Activated CD8-positive, alpha-beta memory T cell treated with anti-CD3 and anti-CD28 coated beads for 24 hours (primary cell): Measurements from ENCODE around the gene CLDN7.

Experiments used
- DNase-seq: peaks from one replicate; pipeline ENCODE4 v3.0.0-alpha.2; 2020

Gene CLDN7

DNA sequence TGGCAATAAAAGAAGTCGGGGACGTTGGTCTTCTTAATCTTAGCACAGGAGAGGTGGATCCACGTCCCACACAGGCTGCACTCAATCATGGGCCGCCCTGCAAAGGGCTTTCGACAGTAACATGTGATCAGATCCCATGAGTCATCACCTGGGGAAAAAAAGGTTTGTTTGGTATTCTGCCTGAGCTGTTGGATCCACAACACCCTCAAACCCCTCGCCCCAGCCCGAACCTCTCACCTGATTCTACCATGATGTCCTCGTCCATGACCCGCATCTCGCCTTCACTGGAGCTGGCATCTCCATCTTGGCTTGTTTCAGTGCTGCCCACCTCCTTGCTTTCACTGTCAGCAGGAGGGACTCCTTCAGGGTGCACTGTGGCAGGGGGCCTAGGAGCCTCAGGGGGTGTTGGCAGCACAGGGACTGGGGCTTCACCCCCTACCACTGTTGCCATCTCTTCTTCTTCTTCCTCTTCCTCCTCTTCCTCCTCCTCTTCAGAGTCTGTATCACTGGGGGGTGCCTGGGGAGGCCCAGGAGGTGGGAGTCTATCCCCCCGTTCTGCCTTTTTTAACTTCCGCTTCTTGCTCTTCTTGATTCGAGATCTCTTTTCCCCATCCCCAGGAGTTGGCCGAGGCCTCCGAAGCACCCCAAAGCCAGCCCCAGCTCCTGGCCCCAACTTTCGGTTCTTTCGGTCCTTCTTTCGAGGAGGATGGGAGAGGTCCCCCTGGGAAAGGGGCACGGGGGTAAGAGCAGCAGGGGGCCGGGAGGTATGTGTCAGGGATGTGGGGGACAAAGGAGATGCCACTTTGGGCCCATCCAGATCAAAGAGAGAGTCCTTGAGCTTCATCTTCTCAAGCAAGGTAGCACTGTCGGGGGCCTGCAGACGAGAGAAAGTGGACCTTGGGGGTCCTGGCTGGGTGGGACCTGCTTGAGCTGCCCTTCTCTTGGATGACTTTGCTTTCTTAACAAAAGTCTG, 26.3 kb downstream of the CLDN7 start:
- no peak for DNase-seq

DNA sequence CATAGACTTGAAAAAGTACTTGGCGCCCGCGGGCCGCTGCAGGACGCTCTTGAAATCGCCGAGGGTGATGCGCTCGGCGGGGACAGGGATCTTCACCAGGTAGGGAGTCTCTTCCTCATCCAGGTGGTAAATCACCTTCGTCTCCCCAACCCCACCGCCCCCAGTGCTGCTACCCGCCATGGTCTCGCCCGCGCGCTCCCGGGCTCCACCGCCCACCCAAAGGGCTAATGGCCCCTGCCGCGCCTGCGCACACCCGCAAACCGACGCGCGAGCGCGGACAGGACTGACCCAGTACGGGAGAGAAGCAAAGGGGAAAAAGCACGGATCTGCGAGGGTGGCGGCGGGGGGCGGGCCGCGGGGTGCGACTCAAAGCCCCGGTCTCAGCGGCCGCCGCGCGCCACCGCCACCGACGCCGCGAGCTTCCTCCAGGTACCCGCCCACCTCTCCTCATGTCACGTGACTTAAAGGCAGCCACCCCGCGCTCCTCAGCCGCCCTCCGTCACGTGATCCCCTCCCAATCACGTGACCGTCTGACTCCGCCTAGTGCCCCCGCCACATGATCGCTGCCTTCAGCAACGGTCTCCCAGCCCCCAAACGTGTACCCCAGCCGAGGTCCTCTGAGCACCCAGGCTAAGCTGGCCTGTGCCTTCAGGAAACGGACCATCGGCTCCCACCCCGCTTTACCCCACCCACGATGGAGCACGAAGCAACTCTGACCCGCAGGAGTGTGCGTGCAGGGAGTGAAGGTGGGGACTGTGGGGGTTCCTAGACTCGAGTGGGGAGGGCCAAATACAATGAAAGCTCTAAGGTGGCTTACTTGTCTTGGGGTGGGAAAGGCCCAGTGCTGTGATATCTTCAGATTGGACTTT, 28.0 kb downstream of the CLDN7 start, which contains the start of gene DVL2:
TSS of gene DVL2 (minus strand) at position 435 of the 869 bp plus-strand sequence. CDS start at position 180, 255 bp downstream.
- DNase-seq = peak; percentile 97

DNA sequence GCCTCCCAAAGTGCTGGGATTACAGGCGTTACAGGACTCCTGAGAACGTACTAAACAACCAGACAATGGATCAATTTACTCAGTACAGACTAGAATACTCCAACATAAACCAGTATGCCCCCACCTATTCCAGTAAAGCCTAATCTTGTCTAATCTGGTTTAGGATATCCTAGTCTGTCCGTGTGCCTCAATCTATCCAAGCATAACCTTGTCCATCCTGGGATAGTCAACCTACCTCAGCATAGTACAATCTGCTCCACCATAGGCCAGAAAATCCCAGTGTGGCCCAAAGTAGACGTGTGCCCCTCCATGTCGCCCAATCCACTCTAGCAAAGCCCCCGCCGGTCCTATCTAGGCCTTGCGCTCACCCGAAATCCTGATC, 28.6 kb downstream of the CLDN7 start:
- DNase-seq = no peak

DNA sequence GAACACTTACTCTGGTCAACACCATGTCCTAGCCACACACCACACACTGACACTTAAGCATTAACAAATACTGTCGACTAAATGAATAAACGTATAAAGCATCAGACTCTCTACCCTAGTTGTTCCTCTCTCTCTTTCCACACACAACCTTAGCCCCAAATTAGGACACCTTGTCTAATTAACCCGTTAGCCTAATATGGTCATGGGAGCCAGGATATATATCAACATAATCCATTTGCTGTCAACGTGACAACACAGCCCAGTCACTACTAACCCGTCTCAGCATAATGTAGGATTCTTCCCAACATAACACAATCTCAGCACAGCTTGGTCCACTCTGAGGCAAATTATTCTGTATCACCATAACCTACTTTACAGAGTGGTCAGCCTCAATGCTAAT, 30.2 kb downstream of the CLDN7 start:
- DNase-seq = no peak

DNA sequence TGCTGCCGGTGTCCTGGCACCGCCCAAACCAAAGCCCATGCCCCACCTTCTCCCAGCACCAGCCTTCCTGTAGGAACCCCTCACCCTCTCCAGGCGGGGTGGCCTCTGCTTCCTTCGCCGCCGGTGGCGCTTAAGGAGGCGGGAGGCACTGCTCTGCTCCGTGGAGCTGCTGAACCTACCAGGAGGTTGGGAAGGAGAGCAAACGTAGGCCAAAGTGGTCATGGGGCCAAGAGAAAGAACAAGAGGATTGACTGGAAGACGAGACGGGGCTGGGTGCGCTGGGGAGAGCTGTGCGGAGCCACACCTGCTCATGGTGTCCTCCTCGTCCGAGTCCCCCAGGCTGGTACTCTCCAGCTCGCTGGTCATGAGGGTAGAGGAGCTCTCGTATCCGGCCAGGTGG, 32.8 kb downstream of the CLDN7 start:
- DNase-seq = no peak

DNA sequence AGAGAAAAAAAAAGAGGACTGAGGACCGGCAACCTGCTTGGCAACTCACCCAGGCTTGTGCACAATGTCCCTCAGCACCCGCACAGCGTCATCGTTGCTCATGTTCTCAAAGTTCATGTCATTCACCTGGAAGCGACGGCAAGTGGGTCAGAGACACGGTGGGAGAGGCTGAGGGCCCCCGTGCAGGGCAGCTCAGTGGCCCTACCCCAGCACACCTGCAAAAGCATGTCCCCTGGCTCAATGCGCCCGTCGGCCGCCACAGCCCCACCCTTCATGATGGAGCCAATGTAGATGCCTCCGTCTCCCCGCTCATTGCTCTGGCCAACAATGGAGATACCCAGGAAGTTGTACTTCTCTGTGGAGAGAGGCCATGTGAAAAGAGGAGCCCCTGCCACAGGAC, 33.4 kb downstream of the CLDN7 start:
- DNase-seq = no peak

DNA sequence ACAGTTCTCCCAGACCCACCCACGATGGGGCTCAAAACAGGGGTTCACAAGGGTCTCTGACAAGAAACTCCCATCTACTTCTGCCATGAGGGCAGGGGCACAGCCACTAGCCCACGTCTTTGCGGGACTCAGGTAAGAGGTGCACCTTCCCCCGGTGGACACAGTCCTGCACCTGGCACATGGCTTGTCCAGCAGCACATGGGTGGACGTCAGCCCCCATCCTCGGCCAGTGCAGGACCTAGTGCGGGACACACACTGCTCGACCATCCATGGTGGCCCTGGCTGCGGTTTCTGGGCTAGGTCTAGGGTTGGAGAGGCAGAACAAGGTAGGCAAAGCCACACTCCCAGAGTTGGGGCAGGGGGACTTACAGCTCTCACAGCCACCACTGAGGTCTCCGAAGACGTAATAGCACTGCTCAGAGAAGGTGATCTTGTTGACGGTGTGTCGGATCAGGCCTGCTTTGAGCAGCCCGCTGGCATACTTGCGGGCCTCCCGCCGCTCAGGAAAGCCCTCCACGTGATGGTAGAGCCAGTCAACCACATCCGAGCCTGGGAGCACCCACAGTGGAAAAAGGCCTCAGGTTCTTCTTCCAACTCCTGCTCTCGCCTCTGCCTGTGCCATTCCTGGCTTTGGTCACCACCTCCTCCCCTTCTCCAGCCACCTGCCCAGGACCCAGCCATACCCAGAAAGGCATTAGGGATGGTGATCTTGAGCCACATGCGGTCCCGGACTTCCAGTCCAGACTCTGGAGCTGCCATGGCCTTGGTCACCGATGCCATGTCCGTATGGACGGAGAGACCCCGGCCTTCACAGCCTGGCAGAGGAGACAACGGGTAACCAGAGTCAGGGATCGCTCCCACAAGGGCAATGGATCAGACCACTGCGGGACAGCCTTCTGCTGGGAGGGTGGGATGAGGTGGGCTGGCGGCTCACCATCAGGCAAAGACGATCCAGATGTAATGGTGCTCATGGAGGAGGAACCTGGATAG, 35.3 kb downstream of the CLDN7 start:
- DNase-seq = no peak

DNA sequence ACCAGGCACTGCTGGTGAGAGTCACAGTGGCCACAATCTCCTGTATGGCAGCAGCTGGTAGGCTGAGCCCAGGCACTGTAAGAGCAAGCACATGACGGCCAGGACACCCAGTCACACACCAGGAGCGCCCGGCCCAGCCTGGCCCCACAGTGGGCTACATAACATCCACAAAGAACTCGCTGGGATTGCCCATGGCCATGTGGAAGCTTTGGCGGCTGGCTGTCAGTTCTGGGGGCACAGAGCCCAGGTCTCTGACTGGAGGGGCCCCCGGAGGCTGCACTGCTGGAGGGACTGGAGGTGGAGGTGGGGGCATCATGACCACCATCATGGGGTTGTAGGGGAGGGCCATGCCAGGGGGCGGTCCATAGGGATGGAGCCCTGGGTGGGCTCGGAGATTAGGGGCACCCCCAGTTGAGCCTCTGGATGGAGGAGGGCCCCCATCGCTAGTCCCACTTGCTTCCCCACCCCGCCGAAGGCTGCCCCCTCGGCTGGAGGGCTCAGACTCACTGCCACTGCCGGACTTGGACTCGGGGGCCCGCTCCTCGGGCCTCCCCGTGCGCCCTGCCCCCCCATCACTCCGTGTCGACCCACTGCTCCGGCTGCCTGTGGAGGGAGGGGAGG, 36.5 kb downstream of the CLDN7 start:
- no peak for DNase-seq

DNA sequence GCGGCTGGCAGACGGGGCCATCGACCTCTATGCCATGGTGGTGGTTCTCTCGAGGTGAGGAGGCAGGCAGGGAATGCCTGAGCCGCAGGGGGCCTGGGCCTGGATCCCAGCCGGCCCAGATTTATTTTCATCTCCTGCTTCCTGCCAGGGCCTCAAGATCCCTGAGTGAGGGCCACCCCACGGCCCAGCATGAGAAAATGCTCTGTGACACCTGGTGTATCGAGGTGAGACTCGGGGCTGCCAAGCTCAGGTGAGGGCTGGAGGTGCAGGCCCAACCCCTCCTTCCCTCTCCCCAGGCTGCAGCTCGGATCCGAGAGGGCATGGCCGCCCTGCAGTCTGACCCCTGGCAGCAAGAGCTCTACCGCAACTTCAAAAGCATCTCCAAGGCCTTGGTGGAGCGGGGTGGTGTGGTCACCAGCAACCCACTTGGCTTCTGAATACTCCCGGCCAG, 37.6 kb downstream of the CLDN7 start:
- DNase-seq = no peak

DNA sequence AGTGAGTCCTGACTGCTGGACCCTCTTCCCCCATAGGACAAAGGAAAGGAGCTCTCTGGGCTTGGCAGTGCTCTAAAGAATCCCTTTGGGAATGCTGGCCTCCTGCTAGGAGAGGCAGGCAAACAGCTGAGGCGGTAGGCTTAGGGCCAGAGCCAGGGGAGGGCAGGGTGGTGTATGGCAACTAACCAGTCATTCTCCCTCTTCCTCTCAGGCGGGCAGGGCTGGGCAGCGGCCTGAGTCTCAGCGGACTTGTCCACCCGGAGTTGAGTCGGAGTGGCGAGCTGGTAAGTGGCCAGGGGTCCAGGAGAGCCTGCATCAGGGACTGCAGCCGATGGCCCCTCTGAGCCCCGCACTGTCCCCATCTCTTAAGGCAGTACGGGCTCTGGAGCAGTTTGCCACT, 38.2 kb downstream of the CLDN7 start:
- DNase-seq = no peak

DNA sequence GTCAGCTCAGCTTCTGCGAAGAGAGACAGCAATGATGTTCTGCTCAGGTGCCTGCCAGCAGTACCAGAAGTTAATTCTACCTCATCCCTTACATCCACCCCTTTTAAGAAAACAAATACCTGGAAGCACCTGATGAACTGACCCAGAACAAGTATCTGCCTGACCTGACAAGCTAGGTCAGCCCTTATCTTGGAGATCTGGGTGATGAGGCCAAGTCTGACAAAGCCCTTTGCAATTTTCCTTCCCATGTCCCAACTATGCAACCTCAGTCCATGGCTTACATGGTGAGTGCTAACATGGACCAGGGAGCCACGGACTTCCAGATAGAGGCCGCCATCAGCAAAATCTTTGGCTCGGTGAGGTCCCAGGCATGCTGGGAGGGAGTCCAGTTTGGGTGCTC, 38.9 kb downstream of the CLDN7 start:
- no peak for DNase-seq

DNA sequence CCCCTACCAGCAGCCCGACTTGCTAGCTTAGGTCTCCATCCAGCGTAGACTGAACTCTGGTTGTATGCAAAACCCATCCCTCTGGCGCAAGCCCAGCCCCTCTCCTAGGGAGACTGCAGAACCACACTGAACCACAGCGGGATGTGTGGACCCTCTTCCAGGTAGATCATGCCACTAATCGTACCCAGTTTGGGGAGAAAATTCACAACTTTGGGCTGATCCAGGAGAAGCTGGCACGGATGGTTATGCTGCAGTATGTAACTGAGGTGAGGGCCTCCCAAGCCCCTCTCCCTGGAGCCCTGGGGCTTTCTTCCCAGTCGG, 39.3 kb downstream of the CLDN7 start:
- no peak for DNase-seq

DNA sequence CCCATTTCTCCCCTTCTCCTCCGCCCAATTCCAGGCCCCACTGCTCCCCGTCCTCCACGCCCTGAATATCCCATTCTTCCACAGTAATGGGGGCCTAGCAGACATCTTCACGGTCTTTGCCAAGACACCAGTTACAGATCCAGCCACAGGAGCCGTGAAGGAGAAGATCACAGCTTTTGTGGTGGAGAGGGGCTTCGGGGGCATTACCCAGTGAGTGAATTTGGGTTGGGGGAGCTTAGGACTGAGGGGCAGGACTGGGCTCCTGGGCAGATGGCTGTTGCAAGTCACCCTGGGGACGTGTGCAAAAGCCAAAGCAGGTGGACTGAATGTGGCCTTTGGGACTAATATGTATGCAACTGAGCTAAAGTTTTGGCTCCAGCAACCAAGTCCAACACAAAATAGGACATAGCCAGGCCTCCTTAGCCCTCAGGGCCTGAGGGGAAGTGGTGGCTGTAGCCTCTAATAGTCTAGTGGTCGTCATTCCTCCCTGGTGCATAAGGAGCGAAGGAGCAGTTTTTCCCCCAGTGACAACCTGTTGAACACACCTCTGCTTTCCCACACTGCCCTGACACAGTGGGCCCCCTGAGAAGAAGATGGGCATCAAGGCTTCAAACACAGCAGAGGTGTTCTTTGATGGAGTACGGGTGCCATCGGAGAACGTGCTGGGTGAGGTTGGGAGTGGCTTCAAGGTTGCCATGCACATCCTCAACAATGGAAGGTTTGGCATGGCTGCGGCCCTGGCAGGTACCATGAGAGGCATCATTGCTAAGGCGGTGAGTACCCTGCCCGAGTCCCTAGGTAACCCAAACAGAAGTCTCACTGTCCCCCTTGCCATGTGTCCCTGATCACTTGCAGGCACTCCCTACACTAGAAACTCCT, 39.9 kb downstream of the CLDN7 start:
- DNase-seq = no peak

DNA sequence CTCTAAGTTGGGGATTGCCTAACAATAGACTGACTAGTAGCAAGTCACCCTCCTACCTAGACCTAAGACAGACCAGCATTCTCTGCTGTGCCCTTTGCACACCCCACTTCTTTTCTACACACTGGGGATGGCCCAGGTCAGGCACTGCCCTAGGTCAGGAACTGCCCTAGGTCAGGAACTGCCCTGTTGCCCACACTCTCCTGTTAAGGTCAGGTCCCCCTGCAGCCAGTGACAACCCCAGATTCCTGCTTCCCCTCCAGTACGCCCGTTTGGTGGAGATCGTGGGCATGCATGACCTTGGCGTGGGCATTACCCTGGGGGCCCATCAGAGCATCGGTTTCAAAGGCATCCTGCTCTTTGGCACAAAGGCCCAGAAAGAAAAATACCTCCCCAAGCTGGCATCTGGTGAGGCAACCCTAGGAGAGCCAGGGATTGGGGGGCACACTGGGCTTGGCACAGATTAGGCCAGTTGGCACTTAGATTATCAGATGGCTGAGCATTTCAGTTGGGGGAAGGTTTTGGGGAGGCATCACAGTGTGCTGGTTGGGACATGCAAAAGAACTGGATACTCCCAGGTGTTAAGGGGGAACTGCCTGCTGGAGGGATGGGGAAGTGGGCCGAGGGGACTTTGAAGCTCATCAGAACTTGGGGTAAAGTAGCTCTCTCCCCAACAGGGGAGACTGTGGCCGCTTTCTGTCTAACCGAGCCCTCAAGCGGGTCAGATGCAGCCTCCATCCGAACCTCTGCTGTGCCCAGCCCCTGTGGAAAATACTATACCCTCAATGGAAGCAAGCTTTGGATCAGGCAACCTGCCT, 40.8 kb downstream of the CLDN7 start:
- DNase-seq = no peak

DNA sequence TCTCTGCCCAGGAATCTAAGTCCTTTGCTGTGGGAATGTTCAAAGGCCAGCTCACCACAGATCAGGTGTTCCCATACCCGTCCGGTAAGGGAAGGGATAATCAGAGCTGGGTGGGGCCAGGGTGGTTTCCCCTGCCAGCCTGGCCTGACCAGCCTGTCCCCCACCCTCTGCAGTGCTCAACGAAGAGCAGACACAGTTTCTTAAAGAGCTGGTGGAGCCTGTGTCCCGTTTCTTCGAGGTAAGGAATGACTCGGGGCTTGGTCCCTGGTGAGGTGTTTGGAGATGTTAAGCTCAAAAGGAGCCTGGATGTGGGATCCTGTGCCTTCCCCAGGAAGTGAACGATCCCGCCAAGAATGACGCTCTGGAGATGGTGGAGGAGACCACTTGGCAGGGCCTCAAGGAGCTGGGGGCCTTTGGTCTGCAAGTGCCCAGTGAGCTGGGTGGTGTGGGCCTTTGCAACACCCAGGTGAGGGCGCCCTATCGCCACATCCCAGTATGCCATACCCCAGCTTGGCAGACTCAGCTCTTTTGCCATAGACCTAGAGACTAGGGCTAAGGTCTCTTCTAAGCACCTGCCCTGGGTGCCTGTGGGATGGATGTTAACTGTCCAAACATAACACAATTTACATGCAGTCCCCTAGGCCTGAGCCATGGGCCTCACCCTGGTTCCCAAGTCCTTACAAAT, 41.5 kb downstream of the CLDN7 start:
- DNase-seq = peak; percentile 81

DNA sequence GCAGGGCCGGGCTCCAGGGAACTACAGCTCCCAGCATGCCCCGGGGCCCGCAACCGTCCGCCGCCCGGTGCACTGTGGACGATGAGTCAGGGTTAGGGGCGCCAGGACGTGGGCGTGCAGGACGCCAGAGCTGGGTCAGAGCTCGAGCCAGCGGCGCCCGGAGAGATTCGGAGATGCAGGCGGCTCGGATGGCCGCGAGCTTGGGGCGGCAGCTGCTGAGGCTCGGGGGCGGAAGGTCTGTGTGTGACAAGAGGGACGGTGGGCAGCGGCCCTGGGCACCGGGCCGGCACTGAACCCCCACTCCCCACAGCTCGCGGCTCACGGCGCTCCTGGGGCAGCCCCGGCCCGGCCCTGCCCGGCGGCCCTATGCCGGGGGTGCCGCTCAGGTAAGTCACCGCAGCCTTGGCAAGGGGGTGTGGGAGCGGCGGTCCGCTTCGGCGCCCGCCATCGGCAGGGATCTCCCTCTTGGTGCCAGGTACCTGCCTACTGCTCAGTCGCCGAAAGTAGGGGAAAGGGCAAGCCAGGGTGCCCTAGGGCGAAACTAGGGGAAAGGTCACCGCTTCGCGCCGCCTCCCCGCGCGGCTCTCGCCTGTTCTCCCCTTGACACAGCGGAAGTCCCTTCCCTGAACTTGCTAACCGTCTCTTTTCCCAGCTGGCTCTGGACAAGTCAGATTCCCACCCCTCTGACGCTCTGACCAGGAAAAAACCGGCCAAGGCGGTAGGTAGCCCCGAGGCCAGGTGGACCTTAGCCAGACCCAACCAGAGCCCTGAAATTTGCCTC, 42.3 kb downstream of the CLDN7 start, which contains the start of the genes ACADVL and DLG4:
TSS of gene ACADVL (plus strand) at position 127 of the 781 bp plus-strand sequence. CDS start at position 174, 47 bp downstream.
TSS of gene DLG4 (minus strand) at position 25 of the 781 bp plus-strand sequence.
- peak; percentile 92 for DNase-seq

DNA sequence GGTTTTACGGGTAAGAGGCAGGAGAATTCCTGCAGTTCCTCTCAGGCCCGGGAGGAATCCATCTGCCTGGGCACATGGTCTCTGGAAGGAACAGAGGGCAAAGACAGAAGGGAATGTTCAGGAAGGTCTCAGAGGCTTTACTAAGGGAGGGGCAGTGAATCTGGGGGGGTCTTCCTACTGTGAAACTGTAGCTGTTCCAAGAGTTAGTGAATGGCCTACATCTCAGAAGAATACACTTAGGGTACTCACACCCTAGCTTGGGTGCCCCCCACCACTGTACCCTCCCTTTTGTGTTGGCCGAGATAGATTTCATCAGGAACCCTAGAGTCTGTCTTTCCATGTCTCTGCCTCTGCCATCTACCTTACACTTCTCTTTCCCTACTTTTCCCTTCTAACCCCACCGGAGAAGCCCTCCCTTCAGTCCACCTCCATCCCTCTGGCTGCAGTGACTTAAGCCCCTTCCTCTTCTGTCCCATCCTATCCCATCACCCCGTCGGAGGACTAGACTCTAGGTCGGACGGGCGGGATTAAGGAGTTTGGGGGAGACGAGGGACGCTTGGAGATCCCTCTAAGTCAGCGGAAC, 43.0 kb downstream of the CLDN7 start:
- no peak for DNase-seq

DNA sequence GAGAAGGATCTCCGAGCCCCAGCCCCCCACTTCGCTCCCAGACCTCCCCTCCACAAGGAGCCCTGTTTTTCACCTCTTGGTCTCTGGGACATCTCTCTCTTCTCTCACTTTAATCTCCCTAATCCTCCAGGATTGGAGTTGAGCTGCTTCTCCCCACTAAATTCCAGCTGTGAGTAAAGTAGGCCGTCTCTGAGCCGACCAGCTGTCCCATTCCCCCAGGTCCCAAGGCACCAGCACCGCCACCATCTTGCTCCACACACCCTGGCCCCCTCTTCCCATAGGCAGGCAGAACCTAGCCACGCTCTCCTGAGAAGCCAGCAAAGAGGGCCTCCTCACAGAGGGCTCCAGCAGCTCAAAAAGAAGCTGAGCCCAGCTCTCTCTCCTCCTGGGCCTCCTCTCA, 43.5 kb downstream of the CLDN7 start:
- DNase-seq = no peak
